Fibroblast of lung (primary cell): ENCODE data around the gene CREB3.

Source experiments
- CTCF ChIP-seq, 2 donors: IDR thresholded peaks in 1 of 2; conservative IDR thresholded peaks in 1 of 2; 1 replicate in 1 of 2; 2 replicates in 1 of 2; pipeline ENCODE4 v1.5.1; 2011 to 2012; ENCODE audit warnings: low read length in 2 of 2, control low read depth in 1 of 2, inconsistent platforms in 1 of 2, low read depth in 1 of 2, mild to moderate bottlenecking in 1 of 2
- EZH2 ChIP-seq: IDR thresholded peaks from 2 replicates; pipeline ENCODE4 v1.5.1; 2012; ENCODE audit warnings: low read length, control low read depth, mild to moderate bottlenecking; ENCODE audit errors: missing control alignments

GRCh38 chr9:35734096-35734495 is 1.6 kb downstream of the CREB3 start:
- TF ChIP-seq CTCF (conservative IDR thresholded peaks at IDR 0.05 in 1 of 2, IDR thresholded peaks at IDR 0.05 in 1 of 2; ENCODE audit: low read depth in 1 of 2, low read length in 2 of 2), result no peak
- no peak for TF ChIP-seq EZH2
